ENCODE measurements around the gene RALY.

Gene RALY

GRCh38 chr20:33993576-33994221 is at the start of gene RALY:
TSS of gene RALY (plus strand) at chr20:33993911. CDS start at chr20:34072075, 78,164 bp downstream.
- peak; percentile 92 to 95 for DNase-seq (ENCODE audit: low read depth in 2 of 2)

DNA sequence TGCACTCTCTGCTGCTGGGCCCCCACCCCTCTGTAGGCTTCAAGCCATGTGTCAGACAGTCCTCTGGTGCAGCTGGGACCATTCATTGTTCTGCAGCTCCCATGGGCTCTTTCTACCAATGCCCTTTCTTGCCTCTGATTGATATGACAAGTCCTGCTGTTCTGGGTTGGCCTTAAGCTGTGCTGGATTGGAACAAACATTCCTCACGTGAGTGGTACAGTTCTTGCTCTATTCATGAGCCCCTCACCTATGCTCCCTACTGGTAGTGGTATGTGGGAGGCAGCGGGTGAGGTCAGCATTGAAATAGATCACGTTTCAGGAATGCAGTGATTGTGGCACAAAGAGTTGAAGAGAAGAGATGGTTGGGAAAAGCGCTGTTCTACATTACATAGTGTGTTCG is 48.8 kb upstream of the RALY start:
- DNase-seq (ENCODE audit: low read depth in 2 of 2) = no peak

DNA sequence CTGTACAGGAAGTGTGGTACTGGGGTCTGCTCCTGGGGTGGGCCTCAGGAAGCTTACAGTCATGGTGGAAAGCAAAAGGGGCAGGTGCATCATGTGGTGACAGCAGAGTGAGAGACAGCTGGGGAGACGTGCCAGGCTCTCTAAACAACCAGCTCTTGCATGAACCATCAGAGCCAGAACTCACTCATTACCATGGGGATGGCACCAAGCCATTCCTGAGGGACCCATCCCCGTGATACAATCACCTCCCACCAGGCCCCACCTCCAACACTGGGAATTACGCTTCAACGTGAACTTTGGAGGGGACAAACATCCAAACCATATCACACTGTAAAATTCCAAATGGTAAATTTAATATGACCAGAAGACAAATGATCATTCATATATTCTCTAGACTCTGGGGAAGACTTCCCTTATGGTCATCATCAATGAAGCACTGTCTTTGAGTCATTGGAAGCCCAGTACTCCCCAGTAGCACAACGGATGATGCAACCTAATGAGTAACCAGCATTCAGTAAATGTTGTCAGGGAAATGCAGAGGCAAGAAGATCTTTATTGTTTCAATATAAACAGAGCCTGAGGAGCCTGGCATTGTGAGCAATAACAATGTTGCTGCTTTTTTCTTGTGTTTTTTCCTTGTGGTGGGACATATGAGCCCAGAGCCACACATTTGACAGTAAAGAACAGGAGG is 48.2 kb upstream of the RALY start:
- DNase-seq (ENCODE audit: low read depth in 2 of 2) = no peak

DNA sequence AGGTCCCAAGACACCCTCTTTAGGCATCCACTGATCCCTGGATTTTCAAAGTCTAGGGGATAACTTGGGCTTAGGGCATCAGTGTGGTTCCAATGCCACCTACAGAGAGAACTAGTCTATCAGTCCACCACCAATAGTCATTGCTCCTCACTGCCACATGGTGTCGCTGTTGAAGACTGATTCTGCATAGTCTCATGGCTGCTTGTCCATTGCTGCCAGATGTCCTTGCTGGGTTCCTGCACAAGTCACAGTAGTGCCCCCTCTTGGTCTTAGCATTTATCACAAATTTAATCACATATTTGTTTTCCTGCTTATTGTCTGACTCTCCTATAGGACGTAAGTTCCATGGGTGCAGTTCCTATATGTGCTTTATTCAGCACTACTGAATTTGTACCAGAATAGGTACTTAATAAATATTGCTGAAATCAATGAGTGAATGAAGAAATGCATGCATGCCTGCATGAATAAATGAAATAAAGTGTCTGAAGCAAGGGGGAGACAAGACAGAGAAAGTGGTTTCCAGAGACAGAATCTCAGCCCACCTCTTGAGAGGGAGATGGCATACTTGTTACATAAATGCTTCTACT is 45.9 kb upstream of the RALY start:
- peak in 1 of 2 donors; percentile 12 for DNase-seq (ENCODE audit: low read depth in 2 of 2)

DNA sequence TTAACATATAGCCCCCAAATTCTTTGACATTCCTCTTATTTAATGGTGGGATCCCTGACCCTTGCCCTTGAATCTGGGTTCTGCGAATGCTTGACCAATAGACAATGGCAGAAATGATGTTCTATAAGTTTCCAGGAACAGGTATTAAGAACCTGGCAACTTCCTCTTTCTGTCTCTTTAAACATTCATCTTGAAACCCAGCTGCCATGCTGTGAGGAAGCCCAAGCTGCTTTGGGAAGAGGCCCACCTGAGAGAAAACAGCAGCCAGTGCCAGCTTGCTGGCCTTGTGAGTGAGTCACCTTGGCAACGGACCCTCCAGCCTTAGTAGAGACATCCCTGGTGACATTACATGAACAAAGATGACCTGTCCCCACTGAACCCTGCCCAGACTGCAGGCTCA is 45.2 kb upstream of the RALY start:
- no peak for DNase-seq (ENCODE audit: low read depth in 2 of 2)

DNA sequence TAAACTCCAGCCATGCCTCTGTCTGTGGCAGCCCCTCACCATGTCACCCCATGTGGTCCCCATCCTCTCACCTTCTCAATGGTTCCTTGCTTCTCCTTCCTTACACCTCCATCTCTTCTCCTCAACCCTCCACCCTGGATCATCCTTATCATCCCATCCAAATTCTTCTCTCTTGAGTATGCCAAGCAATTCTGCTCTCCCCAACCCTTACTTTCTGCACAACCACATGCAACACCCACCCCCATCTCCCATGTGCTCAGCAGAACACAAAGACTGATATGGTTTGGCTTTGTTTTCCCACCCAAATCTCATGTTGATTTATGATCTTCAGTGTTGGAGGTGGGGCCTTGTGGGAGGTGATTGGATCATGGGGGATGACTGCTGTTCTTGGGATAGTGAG is 42.5 kb upstream of the RALY start:
- no peak for DNase-seq (ENCODE audit: low read depth in 2 of 2)

- DNase-seq (ENCODE audit: low read depth in 2 of 2) = no peak
Measured at GRCh38 chr20:33954504-33954903, 39.2 kb upstream of the RALY start.

- DNase-seq (ENCODE audit: low read depth in 2 of 2) = no peak
Measured at GRCh38 chr20:33963751-33964150, 30.0 kb upstream of the RALY start.

DNA sequence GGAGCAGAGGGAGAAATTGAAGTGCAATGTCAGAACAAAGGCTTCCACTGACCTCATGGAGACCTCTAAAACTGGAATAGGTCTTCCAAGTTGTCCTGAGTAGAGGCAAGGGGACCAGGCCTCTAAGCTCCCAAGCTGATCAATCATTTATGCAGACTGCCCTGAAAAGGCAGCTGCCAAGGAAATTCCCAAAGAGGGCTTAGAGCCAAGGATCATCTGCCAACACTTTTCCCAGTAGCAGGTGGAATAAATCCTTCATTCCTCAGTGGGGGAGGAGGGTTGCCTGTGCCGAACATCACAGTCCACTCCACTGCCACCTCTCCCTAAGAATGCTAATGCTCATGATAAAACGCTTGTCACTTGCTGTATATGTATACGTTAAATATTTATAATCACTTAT is 29.3 kb upstream of the RALY start:
- DNase-seq (ENCODE audit: low read depth in 2 of 2) = no peak

GRCh38 chr20:33967126-33967525 is 26.6 kb upstream of the RALY start:
- no peak for DNase-seq (ENCODE audit: low read depth in 2 of 2)

GRCh38 chr20:33969563-33969962 is 24.1 kb upstream of the RALY start:
- no peak for DNase-seq (ENCODE audit: low read depth in 2 of 2)

DNA sequence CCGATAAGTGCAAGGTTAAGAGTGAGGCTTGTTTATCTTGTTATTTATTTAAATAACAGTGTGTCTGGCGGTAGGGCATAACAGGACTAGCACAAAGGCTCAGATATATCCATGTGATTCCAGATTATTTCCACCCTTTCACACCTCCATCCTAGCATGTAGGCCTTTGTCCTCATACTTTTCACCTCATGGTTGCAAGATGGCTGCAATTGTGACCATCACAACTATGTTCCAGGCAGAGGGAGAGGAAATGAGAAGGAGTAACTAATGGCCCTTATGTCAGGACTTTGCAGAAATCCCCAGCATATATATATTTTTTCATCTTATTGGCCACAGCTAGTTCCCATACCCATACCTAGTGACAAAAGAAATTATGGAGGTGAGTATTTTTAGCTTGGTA is 23.5 kb upstream of the RALY start:
- no peak for DNase-seq (ENCODE audit: low read depth in 2 of 2)

DNA sequence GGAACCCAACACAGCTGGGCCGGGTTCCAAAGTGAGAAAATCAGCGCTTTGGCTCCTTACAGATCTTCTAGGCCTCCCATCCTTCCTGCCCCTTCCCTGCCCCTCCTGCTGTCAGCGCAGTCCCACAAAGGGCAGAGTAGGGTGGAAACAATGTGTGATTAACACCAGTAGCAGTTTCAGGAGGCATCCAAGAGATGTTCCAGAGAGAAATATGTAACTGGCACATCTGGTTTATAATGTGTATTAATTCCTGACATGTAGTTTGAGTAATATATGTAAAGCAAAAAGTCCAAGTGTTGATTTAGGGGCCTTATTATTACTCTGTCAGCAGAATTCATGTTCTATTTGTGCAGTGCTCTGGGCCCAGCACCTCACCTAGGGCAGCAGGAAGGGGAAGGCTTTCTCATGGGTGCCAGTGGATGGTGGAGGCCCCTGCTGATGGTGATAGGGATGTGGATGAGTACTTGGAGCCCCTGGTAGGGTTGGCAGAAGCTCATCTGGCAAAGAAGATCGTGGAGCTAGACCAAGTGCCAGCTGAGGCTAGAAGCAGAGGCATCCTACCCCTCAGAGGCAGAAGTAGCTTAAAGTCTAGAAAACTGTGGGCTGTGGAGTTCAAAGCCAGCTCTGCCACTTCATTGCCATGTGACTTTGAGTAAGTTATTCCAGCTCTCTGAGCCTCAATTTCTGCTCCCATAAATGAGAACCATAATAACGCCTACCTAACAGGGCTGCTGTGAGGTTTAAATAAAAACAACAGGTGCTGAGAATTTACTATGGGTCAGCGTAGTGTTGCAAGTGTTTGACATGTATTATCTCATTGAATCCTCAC is 22.4 kb upstream of the RALY start:
- no peak for DNase-seq (ENCODE audit: low read depth in 2 of 2)

GRCh38 chr20:33976959-33977358 is 16.8 kb upstream of the RALY start:
- DNase-seq (ENCODE audit: low read depth in 2 of 2) = no peak

- DNase-seq (ENCODE audit: low read depth in 2 of 2) = no peak
Measured at GRCh38 chr20:33977535-33977934, 16.2 kb upstream of the RALY start.

GRCh38 chr20:33979094-33979493 is 14.6 kb upstream of the RALY start:
- DNase-seq (ENCODE audit: low read depth in 2 of 2) = no peak

DNA sequence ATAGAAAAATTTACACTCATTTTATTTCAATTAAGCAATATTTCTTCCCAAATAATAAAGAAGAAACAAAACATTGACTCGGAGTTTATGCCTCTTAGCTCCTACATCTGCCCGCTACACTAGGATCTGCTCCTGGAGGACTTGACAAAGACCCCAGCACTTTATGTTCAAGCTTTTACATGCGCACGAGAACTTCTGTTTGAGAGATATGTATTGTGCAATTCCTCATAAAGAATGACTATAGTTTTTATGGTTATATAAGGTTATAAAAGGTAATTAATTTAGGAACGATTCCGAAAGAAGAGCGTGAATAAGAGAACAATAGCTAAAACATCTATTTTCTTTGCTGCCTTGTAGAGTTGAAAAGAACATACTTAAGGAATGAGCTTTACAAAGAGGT is 12.4 kb upstream of the RALY start:
- DNase-seq (ENCODE audit: low read depth in 2 of 2) = no peak

- DNase-seq (ENCODE audit: low read depth in 2 of 2) = no peak
Measured at GRCh38 chr20:33981964-33982363, 11.7 kb upstream of the RALY start.

DNA sequence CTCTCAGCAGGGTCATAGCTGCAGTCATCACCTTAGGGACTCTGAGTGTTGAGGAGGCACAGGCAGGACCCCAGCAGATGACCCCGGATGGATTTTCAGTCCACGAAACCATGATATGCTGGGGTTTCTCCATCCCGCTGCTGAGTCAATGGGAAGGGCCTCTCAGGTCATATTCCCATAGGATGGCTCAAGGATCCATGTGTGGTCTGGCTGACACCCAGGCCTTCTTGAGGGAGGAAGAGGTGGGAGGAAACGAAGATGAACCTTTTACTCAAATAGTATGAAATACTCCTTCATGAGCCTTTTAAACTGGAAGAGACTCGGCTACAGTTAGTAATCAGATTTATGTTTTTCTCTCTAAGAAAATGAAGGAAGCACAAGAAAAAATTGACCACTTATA is 10.3 kb upstream of the RALY start:
- DNase-seq (ENCODE audit: low read depth in 2 of 2) = no peak

DNA sequence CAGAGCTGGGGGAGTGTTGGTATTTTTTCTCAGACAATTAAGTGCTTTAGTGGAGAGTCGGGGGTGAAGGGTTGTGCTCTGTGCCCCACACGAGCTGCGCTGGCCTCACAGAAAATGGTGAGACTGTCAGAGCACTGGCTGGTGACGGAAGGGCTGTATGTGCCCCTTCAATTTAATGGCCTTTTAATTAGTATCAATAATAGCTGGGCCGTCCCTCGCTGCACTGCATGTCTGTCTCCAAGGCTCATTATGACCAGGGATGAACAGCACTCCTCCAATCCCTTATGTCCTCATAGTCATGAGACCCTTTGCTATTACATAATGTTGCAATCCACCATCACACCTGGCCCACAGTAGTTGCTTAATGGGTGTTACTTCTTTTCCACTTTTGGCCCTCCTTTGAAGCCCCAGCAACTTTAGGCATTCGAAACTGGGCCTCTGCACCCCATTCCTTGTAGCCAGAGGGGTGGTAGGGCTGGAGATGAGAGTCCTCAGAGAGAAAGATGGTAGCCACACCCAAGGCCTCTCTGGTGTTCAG is 9.5 kb upstream of the RALY start:
- no peak for DNase-seq (ENCODE audit: low read depth in 2 of 2)

DNA sequence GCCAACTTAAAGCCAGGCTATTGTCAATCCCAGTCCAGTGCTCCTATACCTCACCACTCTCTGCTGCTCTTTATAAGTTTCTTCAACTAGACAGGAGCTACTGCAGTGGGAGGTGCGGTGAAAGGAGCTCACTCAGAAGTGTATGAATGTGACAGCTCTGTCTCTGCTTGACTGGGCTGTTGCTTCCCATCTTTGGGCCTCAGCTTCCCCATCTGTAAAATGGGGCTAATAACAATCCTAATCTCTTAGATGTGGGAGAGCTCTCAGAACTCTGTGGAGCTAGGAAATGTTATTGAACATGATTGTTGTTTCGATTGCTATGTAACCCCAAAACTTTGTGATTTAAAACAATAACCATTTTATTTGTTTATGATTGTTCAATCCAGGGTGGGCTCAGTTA is 8.4 kb upstream of the RALY start:
- DNase-seq (ENCODE audit: low read depth in 2 of 2) = no peak

DNA sequence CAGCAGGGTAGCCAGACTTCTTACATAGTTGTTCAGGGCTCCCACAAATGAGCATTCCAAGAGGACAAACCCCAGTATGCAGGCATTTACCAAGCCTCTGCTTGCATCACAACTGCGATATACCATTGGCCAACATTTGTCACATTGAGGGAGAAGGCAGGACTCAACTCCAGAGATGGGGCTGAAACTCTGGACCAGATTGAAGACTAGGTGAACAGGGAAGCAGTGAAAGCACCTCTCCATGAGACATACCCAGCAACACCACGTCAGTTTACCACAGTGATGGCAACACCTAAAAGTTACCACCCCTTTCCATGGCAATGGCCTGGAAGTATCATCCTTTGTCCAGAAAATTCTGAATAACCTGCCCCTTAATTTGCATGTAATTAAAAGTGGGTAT is 7.9 kb upstream of the RALY start:
- no peak for DNase-seq (ENCODE audit: low read depth in 2 of 2)
